SK-N-MC (cell line): ENCODE results near the gene ZNF200.

Source experiments
- EZH2 ChIP-seq: fragments of 200-600 bp; sonication (generic); IDR thresholded peaks from one replicate; pipeline ENCODE4 v1.6.1; 2017; ENCODE audit warnings: antibody characterized with exemption
- POLR2AphosphoS5 ChIP-seq: IDR thresholded peaks from 2 replicates; pipeline ENCODE4 v1.6.1; 2012; ENCODE audit warnings: mild to moderate bottlenecking, low read depth, low read length, borderline replicate concordance

GRCh38 chr16:3252967-3253366, 18.0 kb upstream of the ZNF200 start:
- TF ChIP-seq EZH2 (no peak), POLR2AphosphoS5 (no peak)
